Hematopoietic multipotent progenitor cell treated with erythropoietin and hydrocortisone succinate and interleukin-3 and kit ligand, for 17 days (in vitro differentiated cells): ENCODE measurements around the gene NR3C1.
A peak's percentile ranks its signal among the peaks of the same experiment; 100 is the strongest.

Experiments used
- DNase-seq: peaks from one replicate; pipeline ENCODE4 v3.0.0-alpha.2; 2015; ENCODE audit warnings: low spot score

Gene NR3C1

GRCh38 chr5:143425835-143426234, 22.3 kb upstream of the NR3C1 start:
- no peak for DNase-seq

- DNase-seq, result no peak
Observed at GRCh38 chr5:143418140-143418866, 14.8 kb upstream of the NR3C1 start.

- no peak for DNase-seq
Observed at GRCh38 chr5:143417503-143418139, 14.1 kb upstream of the NR3C1 start.

- DNase-seq, result no peak
Observed at GRCh38 chr5:143416411-143416810, 12.9 kb upstream of the NR3C1 start.

GRCh38 chr5:143413958-143414669, 10.6 kb upstream of the NR3C1 start:
- no peak for DNase-seq

GRCh38 chr5:143412661-143413342, 9.3 kb upstream of the NR3C1 start:
- no peak for DNase-seq

- no peak for DNase-seq
Observed at GRCh38 chr5:143409926-143410325, 6.4 kb upstream of the NR3C1 start.

GRCh38 chr5:143406408-143406807, 2.9 kb upstream of the NR3C1 start:
- DNase-seq, result no peak

GRCh38 chr5:143405849-143406098, 2.3 kb upstream of the NR3C1 start:
- DNase-seq, result no peak

GRCh38 chr5:143405063-143405848, 1.8 kb upstream of the NR3C1 start:
- peak; percentile 88 for DNase-seq

- peak; percentile 69 for DNase-seq
Observed at GRCh38 chr5:143404416-143405062, 1.1 kb upstream of the NR3C1 start.

GRCh38 chr5:143403334-143403592, 223 bp downstream of the NR3C1 start:
- DNase-seq, result no peak

- peak; percentile 87 for DNase-seq
Observed at GRCh38 chr5:143402553-143403333, 743 bp downstream of the NR3C1 start.

- peak; percentile 79 for DNase-seq
Observed at GRCh38 chr5:143402017-143402552, 1.4 kb downstream of the NR3C1 start.

GRCh38 chr5:143401227-143402016, 2.1 kb downstream of the NR3C1 start:
- no peak for DNase-seq

- no peak for DNase-seq
Observed at GRCh38 chr5:143400541-143401226, 2.8 kb downstream of the NR3C1 start.

- DNase-seq, result peak; percentile 53
Observed at GRCh38 chr5:143399616-143400540, 3.6 kb downstream of the NR3C1 start.
